Mucosa of descending colon (tissue), 3 donors: ENCODE measurements around the gene PDCD7. TPM values are rescaled to one million over a fixed set of nuclear protein-coding genes. Genes with fewer than 3 reads are reported as not detected.
"Not testable (repeated sequence)": the region's sequence is repeated elsewhere in the genome, so short reads cannot be mapped to it uniquely, and the experiment has no call there.

Experiments
- ATAC-seq: fragments of 200-7000 bp; cut with Tn5 transposase; one replicate; pipeline ENCODE4 v1.9.1; 2020; ENCODE audit warnings: mild to moderate bottlenecking, moderate library complexity
- DNase-seq, 3 donors: peaks; one replicate each; pipeline ENCODE4 v3.0.0-alpha.2; 2020
- H3K36me3 ChIP-seq: fragments of 200-600 bp; one replicate; pipeline ENCODE4 v1.8.0; 2021; ENCODE audit warnings: low read depth, mild to moderate bottlenecking
- H3K4me1 ChIP-seq: fragments of 200-600 bp; one replicate; pipeline ENCODE4 v1.8.0; 2021; ENCODE audit warnings: low read depth, mild to moderate bottlenecking
- H3K4me3 ChIP-seq: fragments of 200-600 bp; one replicate; pipeline ENCODE4 v1.8.0; 2021; ENCODE audit warnings: mild to moderate bottlenecking
- H3K9me3 ChIP-seq: fragments of 200-600 bp; one replicate; pipeline ENCODE4 v1.8.0; 2021; ENCODE audit warnings: mild to moderate bottlenecking
- CTCF ChIP-seq: fragments of 200-600 bp; IDR thresholded peaks from one replicate; pipeline ENCODE4 v1.8.0; 2022; ENCODE audit warnings: antibody characterized with exemption, mild to moderate bottlenecking
- intact Hi-C, 2 donors: fragments of 100-400 bp; cut with DNase I in 1 of 2; cut with micrococcal nuclease in 1 of 2; formaldehyde crosslinking; loops; one replicate each; pipeline versions ENCODE4 v1.11.0 to v1.11.1; 2022; cut with DNase I, micrococcal nuclease
- total RNA-seq, 3 donors: library from RNA; stranded (reverse); fragmentation: NEBNext Ultra II Directional in 2 of 3; extraction: Animal tissue kit (Norgen Biotek cat#: 25700) in 2 of 3; gene quantifications; one replicate each; pipeline versions ENCODE4 v1.2.1 to v1.2.4, GENCODE V29; 2021 to 2023
- donor health status: DM: no; HTN: no; CAD: no; lungs with moderate emphysema.
- donor health status: DM: no; HTN: no; CAD: no.
- donor health status: DM: no; HTN: yes; CAD: no.

Gene PDCD7
- total RNA-seq, 3 donors from 2014 or later, result 12.0 to 32.9 (median 13.4) TPM

- no peak for TF ChIP-seq CTCF
- H3K4me3 ChIP-seq, result no peak overlapping the region
- ATAC-seq (no peak), DNase-seq (no peak)
- H3K36me3 ChIP-seq, result no peaks in the 10 kb centered on the region
- H3K4me1 ChIP-seq, result peaks cover 5% of the 10 kb centered on the region
- intact Hi-C loops, result no loop called here
- no peaks in the 10 kb centered on the region for H3K9me3 ChIP-seq
These were observed 37.9 kb downstream of the PDCD7 start for GRCh38 chr15:65095747-65096104.

DNA sequence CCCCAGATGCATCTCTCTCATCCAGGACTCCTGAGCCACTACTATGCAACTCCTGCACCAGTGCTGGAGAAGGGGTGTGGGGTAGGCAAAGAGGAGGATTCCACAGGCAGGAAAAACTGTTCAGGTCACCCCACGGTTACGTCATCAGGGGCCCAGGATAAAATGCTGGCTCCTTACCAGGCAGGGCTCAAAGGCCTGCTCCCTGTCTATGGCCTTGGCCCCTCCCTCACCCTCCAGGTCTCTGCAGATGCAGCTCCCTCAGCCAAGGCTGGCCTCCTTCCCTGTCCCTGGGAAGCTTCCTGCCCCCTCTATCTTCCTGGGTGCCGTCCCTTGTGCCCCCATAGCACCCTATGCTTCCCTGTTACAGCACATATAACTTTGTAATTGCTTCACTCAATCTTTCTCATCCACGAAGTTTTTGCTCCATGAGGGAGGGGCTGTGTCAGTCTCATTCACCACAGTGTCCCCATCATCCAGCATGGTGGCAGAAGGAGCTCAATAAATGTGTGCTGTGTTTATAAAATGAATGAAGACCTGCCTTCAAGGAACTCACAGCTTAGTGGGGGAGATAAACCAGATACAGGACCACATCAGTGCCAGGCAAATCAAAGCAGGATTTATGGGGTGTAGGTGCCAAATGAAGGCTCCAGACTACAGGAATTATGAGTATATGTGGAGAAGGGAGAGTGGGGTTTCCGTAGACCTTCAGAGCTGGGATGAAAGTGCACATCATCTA is 38.4 kb downstream of the PDCD7 start:
- ATAC-seq, result peak; percentile 38

DNA sequence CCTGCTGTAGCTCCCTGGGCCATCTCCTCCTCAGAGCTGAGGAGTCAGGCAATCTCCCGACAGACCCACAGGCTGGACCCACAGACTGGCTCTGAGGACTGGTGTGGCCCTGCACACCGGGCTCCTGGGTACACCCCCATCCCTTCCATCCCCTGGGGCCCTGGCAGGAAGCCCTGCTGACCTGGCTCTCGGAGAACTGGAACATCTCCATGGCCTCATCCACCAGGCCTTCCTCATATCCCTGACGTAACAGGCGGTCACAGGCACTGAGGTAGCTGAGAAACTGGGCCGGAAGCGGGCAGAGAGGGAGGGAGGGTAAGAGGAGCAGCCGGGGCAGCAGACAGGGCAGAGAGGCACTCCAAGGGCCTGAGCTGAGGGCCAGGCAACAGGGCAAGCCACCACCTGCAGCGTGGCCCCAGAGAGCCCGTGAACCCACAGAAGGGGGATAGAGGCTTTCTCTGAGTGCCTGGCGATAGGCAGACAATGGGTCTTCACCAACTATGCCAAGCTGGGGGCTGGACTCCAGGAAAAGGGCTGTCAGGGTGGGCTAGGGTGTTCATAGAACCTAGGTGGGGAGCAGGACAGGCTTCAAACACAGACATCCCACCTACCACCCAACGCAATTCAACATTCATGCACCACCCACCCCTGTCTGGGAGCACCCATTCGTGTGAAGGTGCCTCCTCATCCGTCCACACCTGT is 39.2 kb downstream of the PDCD7 start:
- no peak for TF ChIP-seq CTCF
- Histone ChIP-seq H3K4me1 (peaks cover under 1% of the 10 kb centered on the region), H3K9me3 (no peaks in the 10 kb centered on the region), H3K36me3 (no peaks in the 10 kb centered on the region), H3K4me3 (no peak overlapping the region)
- ATAC-seq (no peak), DNase-seq (no peak)
- intact Hi-C loops, result no loop called here

More for the DNA sequence above, 38.4 kb downstream of the PDCD7 start:
- no peak for TF ChIP-seq CTCF
- intact Hi-C loops, result no loop called here
- no peaks in the 10 kb centered on the region for H3K36me3 ChIP-seq
- DNase-seq, result peak in 1 of 3 donors; percentile 47
- H3K9me3 ChIP-seq, result no peaks in the 10 kb centered on the region
- H3K4me3 ChIP-seq, result no peak overlapping the region
- H3K4me1 ChIP-seq, result no peaks in the 10 kb centered on the region

- not testable (repeated sequence) for H3K4me1 ChIP-seq
These were observed 39.8 kb downstream of the PDCD7 start for GRCh38 chr15:65093793-65094170.

DNA sequence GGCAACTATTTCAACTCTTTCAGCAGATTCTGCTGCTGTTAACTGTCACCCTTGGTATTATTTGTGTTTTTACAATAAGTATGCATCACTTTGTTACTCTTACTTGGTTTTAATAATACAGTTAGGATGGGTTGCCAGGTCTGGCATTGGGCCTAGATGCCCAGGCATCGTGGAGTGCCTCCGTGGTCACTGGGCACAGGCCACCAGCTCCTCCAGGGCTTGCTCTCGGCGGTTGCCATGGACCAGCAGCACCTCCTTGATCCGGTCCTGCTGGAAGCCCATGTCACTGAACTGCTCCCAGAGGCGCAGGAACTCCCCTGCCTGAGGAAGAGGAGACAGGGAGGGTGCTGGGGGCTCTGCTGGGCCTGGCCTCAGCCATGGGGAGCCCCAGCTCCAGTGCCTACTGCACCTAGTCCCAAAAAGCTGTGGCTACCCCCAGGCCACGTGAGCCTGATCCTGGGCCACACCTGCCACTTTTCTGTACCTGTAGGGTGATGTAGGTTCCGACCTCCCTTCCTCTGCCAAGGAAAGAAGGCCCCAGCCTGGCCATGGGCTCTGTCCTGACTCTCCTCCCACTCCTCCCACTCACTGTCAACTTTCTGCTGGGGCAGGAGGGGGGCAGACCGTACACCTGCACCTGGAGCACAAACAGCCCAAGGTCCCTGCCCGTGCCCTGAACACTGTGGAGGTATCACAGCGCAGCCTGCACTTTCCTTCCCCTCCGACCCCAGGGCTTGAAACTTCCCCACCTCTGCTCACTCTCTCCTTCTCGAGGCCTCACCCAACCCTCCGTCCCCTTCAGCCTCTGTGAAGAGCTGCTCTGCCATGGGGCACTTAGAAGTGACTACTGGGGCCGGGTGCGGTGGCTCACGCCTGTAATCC is 40.5 kb downstream of the PDCD7 start:
- Histone ChIP-seq H3K4me1 (peaks cover 14% of the 10 kb centered on the region), H3K4me3 (no peak overlapping the region), H3K9me3 (no peaks in the 10 kb centered on the region), H3K36me3 (no peaks in the 10 kb centered on the region)
- ATAC-seq, result no peak
- no peak for TF ChIP-seq CTCF
- DNase-seq, result no peak
- intact Hi-C loops, result no loop called here

More at GRCh38 chr15:65093793-65094170, 39.8 kb downstream of the PDCD7 start:
- DNase-seq, H3K4me3 ChIP-seq, intact Hi-C loops, H3K36me3 ChIP-seq, H3K9me3 ChIP-seq, ATAC-seq: not testable (repeated sequence)
